HUES64 (cell line): ENCODE data around the gene DOCK10.
"Not testable (repeated sequence)": the region's sequence is repeated elsewhere in the genome, so short reads cannot be mapped to it uniquely, and the experiment has no call there.

Experiments used
- H3K27ac ChIP-seq: 2 replicates; pipeline ENCODE4 v1.7.0; 2013; ENCODE audit warnings: low read depth, low read length, inconsistent platforms
- H3K27me3 ChIP-seq: 2 replicates; pipeline ENCODE4 v1.6.1; 2013; ENCODE audit warnings: mild to moderate bottlenecking, low read length; ENCODE audit not compliant: insufficient read depth
- H3K36me3 ChIP-seq: 2 replicates; pipeline ENCODE4 v1.6.1; 2013; ENCODE audit warnings: mild to moderate bottlenecking, low read length; ENCODE audit not compliant: insufficient read depth
- H3K4me1 ChIP-seq: 2 replicates; pipeline ENCODE4 v1.6.1; 2013; ENCODE audit warnings: mild to moderate bottlenecking, low read length, moderate library complexity; ENCODE audit not compliant: insufficient read depth
- H3K4me3 ChIP-seq: 2 replicates; pipeline ENCODE4 v1.5.1; 2013; ENCODE audit warnings: mild to moderate bottlenecking, low read length, moderate library complexity
- H3K9ac ChIP-seq: 2 replicates; pipeline ENCODE4 v1.6.1; 2013; ENCODE audit warnings: mild to moderate bottlenecking, low read depth, low read length
- H3K9me3 ChIP-seq: 2 replicates; pipeline ENCODE4 v1.6.1; 2013; ENCODE audit warnings: low read depth, low read length; ENCODE audit not compliant: insufficient read depth
- WGBS: fragments of 150-250, 120-280 bp; methylation state at CpG from one replicate; pipeline ENCODE4 v1.1.7; 2013; ENCODE audit warnings: missing lambda C conversion rate; 5-methylcytosine and 5-hydroxymethylcytosine counted together

The DOCK10 gene

GRCh38 chr2:224943601-224944041 is 98.6 kb downstream of the DOCK10 start:
- WGBS: 93% methylated on average over 8 of the region's 8 CpGs
- peaks cover 17% of the 10 kb centered on the region for H3K4me1 ChIP-seq
- H3K9me3 ChIP-seq, H3K27me3 ChIP-seq, H3K27ac ChIP-seq, H3K4me3 ChIP-seq, H3K36me3 ChIP-seq, H3K9ac ChIP-seq: not testable (repeated sequence)

- Histone ChIP-seq H3K27me3 (no peaks in the 10 kb centered on the region), H3K4me3 (no peak overlapping the region), H3K27ac (no peak overlapping the region), H3K4me1 (peaks cover 28% of the 10 kb centered on the region), H3K9ac (no peak overlapping the region), H3K36me3 (no peaks in the 10 kb centered on the region), H3K9me3 (no peaks in the 10 kb centered on the region)
- 67% methylated on average over 2 of the region's 2 CpGs for WGBS
These were observed 100.3 kb downstream of the DOCK10 start for GRCh38 chr2:224941960-224942359.

- Histone ChIP-seq H3K27me3 (no peaks in the 10 kb centered on the region), H3K4me1 (peaks cover 32% of the 10 kb centered on the region), H3K27ac (no peak overlapping the region), H3K36me3 (no peaks in the 10 kb centered on the region), H3K4me3 (no peak overlapping the region), H3K9me3 (no peaks in the 10 kb centered on the region), H3K9ac (no peak overlapping the region)
- WGBS: 96% methylated on average over 2 of the region's 3 CpGs
These were observed 101.7 kb downstream of the DOCK10 start for GRCh38 chr2:224940618-224941017.

GRCh38 chr2:224938651-224939182 is 103.6 kb downstream of the DOCK10 start:
- Histone ChIP-seq H3K4me3 (no peak overlapping the region), H3K9ac (no peak overlapping the region), H3K36me3 (no peaks in the 10 kb centered on the region), H3K27me3 (no peaks in the 10 kb centered on the region), H3K27ac (no peak overlapping the region), H3K9me3 (no peaks in the 10 kb centered on the region), H3K4me1 (peaks cover 40% of the 10 kb centered on the region)
- 94% methylated on average over 5 of the region's 6 CpGs for WGBS

- no peak overlapping the region for H3K9ac ChIP-seq
- H3K4me3 ChIP-seq: no peak overlapping the region
- H3K36me3 ChIP-seq: no peaks in the 10 kb centered on the region
- no peaks in the 10 kb centered on the region for H3K27me3 ChIP-seq
- WGBS: 87% methylated on average over 5 of the region's 5 CpGs
- H3K4me1 ChIP-seq: peaks cover 40% of the 10 kb centered on the region
- no peaks in the 10 kb centered on the region for H3K9me3 ChIP-seq
- H3K27ac ChIP-seq: no peak overlapping the region
These were observed 104.4 kb downstream of the DOCK10 start for GRCh38 chr2:224937887-224938286.

GRCh38 chr2:224934526-224935188 is 107.6 kb downstream of the DOCK10 start:
- H3K27me3 ChIP-seq: no peaks in the 10 kb centered on the region
- H3K36me3 ChIP-seq: no peaks in the 10 kb centered on the region
- H3K9ac ChIP-seq: no peak overlapping the region
- H3K4me3 ChIP-seq: no peak overlapping the region
- WGBS: 41% methylated on average over 5 of the region's 5 CpGs
- no peaks in the 10 kb centered on the region for H3K9me3 ChIP-seq
- H3K4me1 ChIP-seq: peaks cover 33% of the 10 kb centered on the region
- H3K27ac ChIP-seq: peak overlapping the region; percentile 67; the same call in 1 of the 2 replicates

GRCh38 chr2:224933431-224933830 is 108.8 kb downstream of the DOCK10 start:
- H3K4me3 ChIP-seq: no peak overlapping the region
- H3K9ac ChIP-seq: no peak overlapping the region
- H3K36me3 ChIP-seq: no peaks in the 10 kb centered on the region
- WGBS: 100% methylated on average over 2 of the region's 2 CpGs
- no peaks in the 10 kb centered on the region for H3K9me3 ChIP-seq
- no peaks in the 10 kb centered on the region for H3K27me3 ChIP-seq
- H3K27ac ChIP-seq: no peak overlapping the region
- peaks cover 33% of the 10 kb centered on the region for H3K4me1 ChIP-seq

- no peak overlapping the region for H3K27ac ChIP-seq
- WGBS: 94% methylated on average over 3 of the region's 3 CpGs
These were observed 109.7 kb downstream of the DOCK10 start for GRCh38 chr2:224932522-224932921.

GRCh38 chr2:224931956-224932355 is 110.3 kb downstream of the DOCK10 start:
- Histone ChIP-seq H3K36me3 (no peaks in the 10 kb centered on the region), H3K27me3 (no peaks in the 10 kb centered on the region), H3K9ac (no peak overlapping the region), H3K27ac (no peak overlapping the region), H3K4me3 (no peak overlapping the region), H3K4me1 (peaks cover 21% of the 10 kb centered on the region), H3K9me3 (no peaks in the 10 kb centered on the region)
- 92% methylated on average over 3 of the region's 4 CpGs for WGBS

More at GRCh38 chr2:224932522-224932921, 109.7 kb downstream of the DOCK10 start:
- Histone ChIP-seq H3K9me3 (no peaks in the 10 kb centered on the region), H3K27me3 (no peaks in the 10 kb centered on the region), H3K4me1 (peaks cover 27% of the 10 kb centered on the region), H3K4me3 (no peak overlapping the region), H3K9ac (no peak overlapping the region), H3K36me3 (no peaks in the 10 kb centered on the region)

GRCh38 chr2:224930990-224931389 is 111.3 kb downstream of the DOCK10 start:
- Histone ChIP-seq H3K9me3 (no peaks in the 10 kb centered on the region), H3K27me3 (no peaks in the 10 kb centered on the region), H3K4me1 (peaks cover 18% of the 10 kb centered on the region), H3K9ac (no peak overlapping the region), H3K4me3 (no peak overlapping the region), H3K36me3 (no peaks in the 10 kb centered on the region), H3K27ac (no peak overlapping the region)
- WGBS: 88% methylated on average over 3 of the region's 3 CpGs

- H3K27ac ChIP-seq: no peak overlapping the region
These were observed 112.1 kb downstream of the DOCK10 start for GRCh38 chr2:224930124-224930523.

More at GRCh38 chr2:224930124-224930523, 112.1 kb downstream of the DOCK10 start:
- Histone ChIP-seq H3K9me3 (no peaks in the 10 kb centered on the region), H3K4me3 (no peak overlapping the region), H3K9ac (no peak overlapping the region), H3K4me1 (peaks cover 13% of the 10 kb centered on the region), H3K36me3 (no peaks in the 10 kb centered on the region), H3K27me3 (no peaks in the 10 kb centered on the region)
- WGBS: 94% methylated on average over 5 of the region's 5 CpGs
